NCI-H748 (cell line): ENCODE data around the gene DOCK11.
"Not testable (repeated sequence)": the region's sequence is repeated elsewhere in the genome, so short reads cannot be mapped to it uniquely, and the experiment has no call there.

Experiments used
- DNase-seq: peaks from one replicate; lab custom pipeline; 2025; ENCODE audit not compliant: unreplicated experiment; lab: John Stamatoyannopoulos, UW

The DOCK11 gene

GRCh38 chrX:118566359-118566758 lies 70.7 kb downstream of the DOCK11 start:
- DNase-seq, result no peak

- DNase-seq, result no peak
These were observed 74.1 kb downstream of the DOCK11 start for GRCh38 chrX:118569676-118570075.

- DNase-seq, result no peak
These were observed 74.6 kb downstream of the DOCK11 start for GRCh38 chrX:118570209-118570608.

- no peak for DNase-seq
These were observed 76.2 kb downstream of the DOCK11 start for GRCh38 chrX:118571836-118572235.

- DNase-seq, result no peak
These were observed 79.1 kb downstream of the DOCK11 start for GRCh38 chrX:118574666-118575065.

- peak; percentile 22 for DNase-seq
These were observed 81.4 kb downstream of the DOCK11 start for GRCh38 chrX:118577041-118577440.

- no peak for DNase-seq
These were observed 83.8 kb downstream of the DOCK11 start for GRCh38 chrX:118579417-118579816.

GRCh38 chrX:118582926-118583325 lies 87.3 kb downstream of the DOCK11 start:
- DNase-seq, result not testable (repeated sequence)

- no peak for DNase-seq
These were observed 88.2 kb downstream of the DOCK11 start for GRCh38 chrX:118583781-118584180.

GRCh38 chrX:118585296-118585695 lies 89.7 kb downstream of the DOCK11 start:
- no peak for DNase-seq

GRCh38 chrX:118586206-118586605 lies 90.6 kb downstream of the DOCK11 start:
- DNase-seq, result not testable (repeated sequence)

GRCh38 chrX:118588715-118589114 lies 93.1 kb downstream of the DOCK11 start:
- no peak for DNase-seq

- DNase-seq, result no peak
These were observed 93.6 kb downstream of the DOCK11 start for GRCh38 chrX:118589227-118589626.

- no peak for DNase-seq
These were observed 97.8 kb downstream of the DOCK11 start for GRCh38 chrX:118593407-118593806.

GRCh38 chrX:118594697-118595420 lies 99.2 kb downstream of the DOCK11 start:
- no peak for DNase-seq

- DNase-seq, result no peak
These were observed 100.0 kb downstream of the DOCK11 start for GRCh38 chrX:118595501-118596042.

- DNase-seq, result no peak
These were observed 100.8 kb downstream of the DOCK11 start for GRCh38 chrX:118596390-118596789.

- DNase-seq, result peak; percentile 82
These were observed 108.4 kb downstream of the DOCK11 start for GRCh38 chrX:118603981-118604380.

- DNase-seq, result no peak
These were observed 116.7 kb downstream of the DOCK11 start for GRCh38 chrX:118612290-118612689.

GRCh38 chrX:118614150-118614549 lies 118.5 kb downstream of the DOCK11 start:
- DNase-seq, result no peak

GRCh38 chrX:118615141-118615540 lies 119.5 kb downstream of the DOCK11 start:
- DNase-seq, result no peak

GRCh38 chrX:118621081-118621759 lies 125.6 kb downstream of the DOCK11 start:
- no peak for DNase-seq
